Measurements from ENCODE around the gene AKAP4. TPM values are rescaled to one million over a fixed set of nuclear protein-coding genes. Genes with fewer than 3 reads are reported as not detected.

The AKAP4 gene
- total and polyA plus RNA-seq, 2 of the 13 experiments (the other 11 are each of a cell fraction or from before 2014, with no cell fraction given): not detected

- TF ChIP-seq IRF1 (CRISPR knock-in tag; IDR thresholded peaks at IDR 0.05; ENCODE audit: low read depth) (no peak), TAF15 (IDR thresholded peaks at IDR 0.05; ENCODE audit: low read depth, low read length, poor library complexity, severe bottlenecking) (no peak), GMEB2 (CRISPR knock-in tag; IDR thresholded peaks at IDR 0.05; ENCODE audit: low read depth) (no peak), RNF219 (CRISPR knock-in tag; IDR thresholded peaks at IDR 0.05) (no peak), ZNF468 (CRISPR knock-in tag; IDR thresholded peaks at IDR 0.05) (no peak), SOX13 (IDR thresholded peaks at IDR 0.05) (no peak), SOX13 (CRISPR knock-in tag; conservative IDR thresholded peaks at IDR 0.05 in 1 of 2, IDR thresholded peaks at IDR 0.05 in 1 of 2) (peak in 1 of 2 experiments; percentile 39; a peak in 1 of 4 replicates), ZFP91 (CRISPR knock-in tag; IDR thresholded peaks at IDR 0.05; ENCODE audit: borderline replicate concordance) (peak; percentile 60), ZBED4 (CRISPR knock-in tag; IDR thresholded peaks at IDR 0.05; ENCODE audit: borderline replicate concordance) (no peak), XRCC5 (optimal IDR thresholded peaks at IDR 0.05; ENCODE audit: low read length) (no peak), THAP11 (CRISPR knock-in tag; IDR thresholded peaks at IDR 0.05) (no peak), ZNF331 (CRISPR knock-in tag; IDR thresholded peaks at IDR 0.05) (no peak), FOXO1 (CRISPR knock-in tag; IDR thresholded peaks at IDR 0.05) (no peak), ZNF263 (CRISPR knock-in tag; IDR thresholded peaks at IDR 0.05) (no peak), ZBTB20 (CRISPR knock-in tag; IDR thresholded peaks at IDR 0.05; ENCODE audit: borderline replicate concordance, low read depth) (no peak), TEAD2 (CRISPR knock-in tag; IDR thresholded peaks at IDR 0.05) (no peak), MIER3 (CRISPR knock-in tag; IDR thresholded peaks at IDR 0.05; ENCODE audit: borderline replicate concordance) (no peak)
Measured at GRCh38 chrX:50180073-50180940, 20.5 kb downstream of the AKAP4 start (continued).
